Bone marrow (tissue), 2 donors: Measurements from ENCODE around the gene NAA80.
"Not testable (repeated sequence)": the region's sequence is repeated elsewhere in the genome, so short reads cannot be mapped to it uniquely, and the experiment has no call there.

Experiments used
- DNase-seq, 2 donors: peaks; one replicate each; lab custom pipeline; 2025; lab: John Stamatoyannopoulos, UW

Gene NAA80

DNA sequence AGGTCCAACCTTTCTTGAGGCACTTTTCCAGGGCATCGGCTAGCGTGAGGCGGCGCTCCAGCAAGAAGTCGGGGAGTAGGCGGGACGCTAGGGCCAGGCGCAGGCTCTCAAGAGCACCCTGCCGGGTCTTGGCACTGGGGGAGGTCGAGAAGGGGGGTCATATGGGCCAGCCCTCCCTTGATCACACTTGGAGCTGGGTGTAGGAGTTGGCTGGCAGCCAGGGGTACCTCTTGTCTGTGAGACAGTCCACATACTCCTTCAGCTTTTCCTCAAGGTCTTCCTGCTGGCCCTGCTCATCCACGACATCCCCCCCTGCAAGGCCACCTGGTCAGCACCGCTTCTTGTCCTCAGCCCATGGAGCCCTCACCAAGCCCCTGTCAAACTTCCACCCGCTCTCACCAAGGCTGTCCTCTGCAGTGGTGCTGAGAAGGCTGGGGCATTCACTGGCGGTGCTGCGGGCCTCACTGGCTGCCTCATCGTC, 9.0 kb downstream of the NAA80 start:
- no peak for DNase-seq

DNA sequence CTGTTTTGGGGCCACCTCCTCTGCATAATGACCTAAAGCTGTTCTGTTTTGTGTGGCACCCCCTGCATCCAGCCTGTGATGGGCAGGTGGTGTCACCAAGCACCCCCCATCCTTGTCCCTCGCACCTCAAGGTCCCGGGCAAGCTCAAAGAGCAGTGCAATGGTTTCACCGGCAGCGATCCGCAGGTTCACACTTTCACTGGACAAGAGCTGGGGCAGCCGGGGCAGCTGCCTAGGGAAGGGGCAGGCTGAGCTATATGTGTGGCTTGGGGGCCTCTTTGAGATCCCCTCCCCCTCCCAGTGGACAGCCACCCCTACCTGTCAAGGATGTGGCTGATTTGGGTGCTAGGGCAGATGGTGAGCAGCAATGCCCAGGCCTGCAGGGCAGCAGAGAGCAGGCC, 10.1 kb downstream of the NAA80 start:
- DNase-seq: no peak

GRCh38 chr3:50288387-50289007, 10.7 kb downstream of the NAA80 start:
- no peak for DNase-seq

GRCh38 chr3:50287262-50287661, 11.9 kb downstream of the NAA80 start:
- DNase-seq: no peak

GRCh38 chr3:50286322-50287227, 12.6 kb downstream of the NAA80 start:
- DNase-seq: no peak

- DNase-seq: not testable (repeated sequence)
These were observed 15.1 kb downstream of the NAA80 start for GRCh38 chr3:50284121-50284520.

- DNase-seq: no peak
These were observed 19.8 kb downstream of the NAA80 start for GRCh38 chr3:50279255-50280016.

DNA sequence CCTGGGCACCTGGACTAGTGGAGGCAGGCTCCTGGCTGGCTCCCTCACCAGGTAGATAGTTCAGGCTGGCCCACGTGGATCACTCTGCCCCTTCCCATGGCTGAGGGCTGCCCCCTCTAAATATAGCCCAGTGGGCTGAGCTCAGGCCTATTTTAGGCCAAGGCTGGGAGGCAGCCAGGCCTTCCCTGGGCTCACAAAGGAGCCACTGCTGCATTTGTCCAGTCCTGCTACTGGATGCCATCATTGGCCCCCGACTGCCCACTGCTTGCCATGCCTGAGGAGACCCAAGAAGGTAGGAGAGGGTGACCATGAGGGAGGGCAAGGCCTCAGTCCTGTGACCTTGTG, 20.4 kb downstream of the NAA80 start, which contains the start of gene LSMEM2:
TSS of gene LSMEM2 (plus strand) at position 208 of the 345 bp plus-strand sequence. CDS start at position 235, 27 bp downstream.
- DNase-seq: no peak

- DNase-seq: no peak
These were observed 20.9 kb downstream of the NAA80 start for GRCh38 chr3:50278123-50278879.

DNA sequence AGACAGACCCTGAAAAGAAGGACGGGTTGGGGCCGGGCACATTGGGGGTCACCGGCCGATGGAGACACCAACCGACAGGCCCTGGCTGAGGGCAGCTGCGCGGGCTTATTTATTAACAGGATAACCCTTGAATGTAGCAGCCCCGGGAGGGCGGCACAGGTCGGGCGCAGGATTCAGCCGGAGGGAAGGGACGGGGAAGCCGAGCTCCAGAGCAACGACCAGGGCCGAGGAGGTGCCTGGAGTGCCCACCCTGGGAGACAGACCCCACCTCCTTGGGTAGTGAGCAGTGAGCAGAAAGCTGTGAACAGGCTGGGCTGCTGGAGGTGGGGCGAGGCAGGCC, 22.5 kb downstream of the NAA80 start:
- no peak for DNase-seq

- DNase-seq: no peak
These were observed 23.0 kb downstream of the NAA80 start for GRCh38 chr3:50275996-50276761.

- no peak for DNase-seq
These were observed 23.8 kb downstream of the NAA80 start for GRCh38 chr3:50275141-50275995.

DNA sequence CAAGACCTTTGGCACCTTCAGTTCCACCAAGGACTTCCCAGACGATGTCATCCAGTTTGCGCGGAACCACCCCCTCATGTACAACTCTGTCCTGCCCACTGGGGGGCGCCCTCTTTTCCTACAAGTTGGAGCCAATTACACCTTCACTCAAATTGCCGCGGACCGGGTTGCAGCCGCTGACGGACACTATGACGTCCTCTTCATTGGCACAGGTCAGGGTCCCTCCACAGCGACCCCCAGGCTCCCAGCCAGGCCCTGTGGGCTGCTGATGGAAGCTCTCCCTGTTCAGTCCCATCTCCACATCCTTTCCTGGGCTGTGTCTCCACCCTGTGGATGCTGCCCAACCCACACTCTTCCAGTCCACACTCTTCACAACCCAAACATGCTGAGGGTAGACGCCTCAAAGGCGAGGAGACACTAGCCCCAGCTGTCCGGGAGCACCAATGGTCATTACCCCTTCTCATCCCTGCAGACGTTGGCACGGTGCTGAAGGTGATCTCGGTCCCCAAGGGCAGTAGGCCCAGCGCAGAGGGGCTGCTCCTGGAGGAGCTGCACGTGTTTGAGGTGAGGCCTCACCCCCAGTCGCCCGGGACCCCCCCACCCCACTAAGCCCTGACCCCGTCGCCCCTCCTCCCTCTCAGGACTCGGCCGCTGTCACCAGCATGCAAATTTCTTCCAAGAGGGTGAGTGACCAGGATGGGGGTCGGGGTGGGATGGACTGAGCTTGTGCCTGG, 24.7 kb downstream of the NAA80 start:
- DNase-seq: peak; percentile 37 to 49

- no peak for DNase-seq
These were observed 25.5 kb downstream of the NAA80 start for GRCh38 chr3:50273689-50274065.

DNA sequence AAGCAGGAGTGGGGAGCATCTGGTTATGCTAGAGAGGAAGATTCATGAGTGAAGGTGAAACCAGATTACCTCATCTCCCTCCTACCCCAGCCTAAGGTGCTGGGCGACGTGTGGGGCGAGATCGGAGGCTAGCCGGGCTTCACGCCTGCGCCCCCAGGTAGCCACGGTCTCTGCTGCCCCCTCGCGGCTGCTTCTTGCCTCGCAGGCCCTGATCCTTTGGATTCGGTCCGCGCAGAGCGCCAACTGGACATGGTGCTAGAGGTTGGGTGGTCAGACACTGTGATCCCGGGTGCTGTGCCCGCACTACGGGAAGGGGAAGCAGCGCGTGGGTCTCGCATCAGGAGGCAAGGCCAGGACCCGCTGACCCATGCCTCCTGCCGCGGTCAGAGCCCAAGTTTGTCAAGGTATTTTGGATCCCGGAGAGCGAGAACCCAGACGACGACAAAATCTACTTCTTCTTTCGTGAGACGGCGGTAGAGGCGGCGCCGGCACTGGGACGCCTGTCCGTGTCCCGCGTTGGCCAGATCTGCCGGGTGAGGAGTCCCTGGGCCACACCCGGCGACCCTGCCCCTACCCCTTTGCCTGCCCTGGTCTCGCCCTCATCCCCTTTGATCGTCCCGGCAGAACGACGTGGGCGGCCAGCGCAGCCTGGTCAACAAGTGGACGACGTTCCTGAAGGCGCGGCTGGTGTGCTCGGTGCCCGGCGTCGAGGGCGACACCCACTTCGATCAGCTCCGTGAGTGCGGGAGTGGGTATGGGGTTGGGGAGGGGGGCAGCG, 26.1 kb downstream of the NAA80 start:
- peak; percentile 43 to 82 for DNase-seq

DNA sequence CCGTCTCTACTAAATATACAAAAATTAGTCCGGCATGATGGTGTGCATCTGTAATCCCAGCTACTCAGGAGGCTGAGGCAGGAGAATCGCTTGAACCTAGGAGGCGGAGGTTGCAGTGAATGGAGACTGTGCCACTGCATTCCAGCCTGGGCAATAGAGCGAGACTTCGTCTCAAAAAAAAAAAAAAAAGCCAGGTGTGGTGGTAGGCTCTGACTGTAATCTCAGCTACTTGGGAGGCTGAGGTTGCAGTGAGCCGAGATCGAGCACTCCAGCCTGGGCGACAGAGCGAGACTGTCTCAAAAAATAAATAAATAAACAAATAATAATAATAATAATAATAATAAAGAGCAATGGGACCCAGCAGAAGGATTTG, 26.7 kb downstream of the NAA80 start:
- DNase-seq: not testable (repeated sequence)

DNA sequence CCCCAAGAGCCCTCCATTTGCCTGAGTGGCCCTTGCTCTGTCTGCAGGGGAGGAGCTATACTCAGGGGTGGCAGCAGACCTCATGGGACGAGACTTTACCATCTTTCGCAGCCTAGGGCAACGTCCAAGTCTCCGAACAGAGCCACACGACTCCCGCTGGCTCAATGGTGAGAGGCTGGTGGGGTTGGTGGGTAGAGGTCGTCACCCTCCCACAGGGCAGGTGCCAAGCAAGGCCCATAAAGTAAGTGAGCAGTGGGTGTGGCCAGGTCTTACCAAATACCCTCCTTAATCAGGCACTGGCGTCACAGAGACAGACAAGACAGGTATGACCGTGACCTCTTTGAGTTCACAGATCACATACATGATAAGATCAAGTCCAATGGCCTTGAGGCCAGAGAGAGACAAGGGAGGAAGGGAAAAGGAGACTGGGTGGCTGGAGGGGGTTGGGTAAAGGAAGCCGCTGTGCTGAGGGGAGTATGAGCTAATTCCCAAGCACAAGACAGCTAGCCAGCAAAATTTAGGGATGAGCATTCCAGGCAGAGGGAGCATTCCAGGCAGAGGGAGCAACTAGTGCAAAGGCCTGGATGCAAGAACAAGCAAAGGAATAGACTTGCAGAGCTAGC, 27.8 kb downstream of the NAA80 start:
- no peak for DNase-seq
